Sciatic nerve (tissue), 2 donors: ENCODE measurements around the gene SF3B4. TPM values are rescaled to one million over a fixed set of nuclear protein-coding genes. Genes with fewer than 3 reads are reported as not detected.
"Not testable (repeated sequence)": the region's sequence is repeated elsewhere in the genome, so short reads cannot be mapped to it uniquely, and the experiment has no call there.

ENCODE experiments used
- ATAC-seq: fragments of 200-7000 bp; cut with Tn5 transposase; one replicate; pipeline ENCODE4 v1.9.1; 2020; ENCODE audit warnings: mild to moderate bottlenecking, moderate library complexity
- DNase-seq: peaks from one replicate; pipeline ENCODE4 v3.0.0-alpha.2; 2020; ENCODE audit warnings: low spot score
- intact Hi-C: fragments of 100-400 bp; cut with DNase I; formaldehyde crosslinking; loops from one replicate; pipeline ENCODE4 v1.14.2; 2022
- total RNA-seq: library from RNA; stranded (reverse); fragmentation: NEBNext Ultra II Directional; extraction: Animal tissue kit (Norgen Biotek cat#: 25700); gene quantifications from one replicate; pipeline ENCODE4 v1.2.1, GENCODE V29; 2021
- donor health status: DM: no; HTN: no; CAD: no.
- donor health status: DM: no; HTN: no; CAD: no.

The SF3B4 gene
- total RNA-seq, result 32.7 TPM

GRCh38 chr1:149927563-149928400 is at the start of gene SF3B4:
SF3B4 (minus strand) TSS chr1:149927803; CDS start chr1:149927759, 44 bp downstream.
- DNase-seq (peak; percentile 98), ATAC-seq (peak; percentile 99)
- intact Hi-C loops, result no loop called here

- intact Hi-C loops, result no loop called here
- no peak for ATAC-seq
Measured at GRCh38 chr1:149977345-149977744, 49.7 kb upstream of the SF3B4 start.

GRCh38 chr1:149972547-149972946 is 44.9 kb upstream of the SF3B4 start:
- no peak for DNase-seq
- no peak for ATAC-seq
- intact Hi-C loops, result no loop called here

More at GRCh38 chr1:149977345-149977744, 49.7 kb upstream of the SF3B4 start:
- DNase-seq, result no peak

- intact Hi-C loops, result no loop called here
- DNase-seq (no peak), ATAC-seq (no peak)
Measured at GRCh38 chr1:149967646-149968045, 40.0 kb upstream of the SF3B4 start.

- intact Hi-C loops, result no loop called here
- DNase-seq (no peak), ATAC-seq (no peak)
Measured at GRCh38 chr1:149967041-149967440, 39.4 kb upstream of the SF3B4 start.

- ATAC-seq, result no peak
- intact Hi-C loops, result no loop called here
- no peak for DNase-seq
Measured at GRCh38 chr1:149966405-149966804, 38.8 kb upstream of the SF3B4 start.

- ATAC-seq (no peak), DNase-seq (no peak)
- intact Hi-C loops, result no loop called here
Measured at GRCh38 chr1:149965440-149965839, 37.8 kb upstream of the SF3B4 start.

GRCh38 chr1:149963358-149963757 is 35.8 kb upstream of the SF3B4 start:
- ATAC-seq (peak; percentile 85), DNase-seq (no peak)
- intact Hi-C loops, result no loop called here

- intact Hi-C loops, result loop anchor here (1.0 kb wide), 1 partner anchor 87 kb away; no protein-coding TSS in a partner anchor
- ATAC-seq (no peak), DNase-seq (no peak)
Measured at GRCh38 chr1:149962736-149963135, 35.1 kb upstream of the SF3B4 start.

- intact Hi-C loops, result loop anchor here (1.0 kb wide), 1 partner anchor 87 kb away; no protein-coding TSS in a partner anchor
- DNase-seq (no peak), ATAC-seq (peak; percentile 82)
Measured at GRCh38 chr1:149962039-149962647, 34.5 kb upstream of the SF3B4 start.

GRCh38 chr1:149957548-149957947 is 29.9 kb upstream of the SF3B4 start:
- ATAC-seq, intact Hi-C loops, DNase-seq: not testable (repeated sequence)

- DNase-seq (no peak), ATAC-seq (no peak)
- intact Hi-C loops, result no loop called here
Measured at GRCh38 chr1:149949911-149950310, 22.3 kb upstream of the SF3B4 start.

- DNase-seq, result no peak
- intact Hi-C loops, result no loop called here
- no peak for ATAC-seq
Measured at GRCh38 chr1:149945206-149945605, 17.6 kb upstream of the SF3B4 start.

GRCh38 chr1:149942885-149943284 is 15.3 kb upstream of the SF3B4 start:
- DNase-seq (no peak), ATAC-seq (no peak)
- intact Hi-C loops, result no loop called here

GRCh38 chr1:149942207-149942606 is 14.6 kb upstream of the SF3B4 start:
- ATAC-seq, result peak; percentile 60
- intact Hi-C loops, result no loop called here
- DNase-seq, result no peak

GRCh38 chr1:149940427-149940826 is 12.8 kb upstream of the SF3B4 start:
- intact Hi-C loops, result no loop called here
- ATAC-seq, result no peak
- DNase-seq, result no peak

- ATAC-seq, intact Hi-C loops: not testable (repeated sequence)
Measured at GRCh38 chr1:149938668-149939003, 11.0 kb upstream of the SF3B4 start.

GRCh38 chr1:149937759-149938158 is 10.2 kb upstream of the SF3B4 start:
- intact Hi-C loops, result no loop called here
- no peak for DNase-seq
- no peak for ATAC-seq

More at GRCh38 chr1:149938668-149939003, 11.0 kb upstream of the SF3B4 start:
- not testable (repeated sequence) for DNase-seq

- peak; percentile 4 for ATAC-seq
- intact Hi-C loops, result no loop called here
- no peak for DNase-seq
Measured at GRCh38 chr1:149936992-149937705, 9.5 kb upstream of the SF3B4 start.
